Gastrocnemius medialis (tissue), 4 donors: ENCODE results near the gene ASB5. TPM values are rescaled to one million over a fixed set of nuclear protein-coding genes. Genes with fewer than 3 reads are reported as not detected.

Experiments used
- ATAC-seq, 2 donors: fragments of 150-250 bp; one replicate each; pipeline ENCODE4 v1.9.1; 2016
- DNase-seq, 2 donors: peaks; one replicate each; pipeline ENCODE4 v3.0.0-alpha.2; 2019
- H3K27ac ChIP-seq, 4 donors: fragments of 200-600 bp; sonication (generic); 1 replicate in 1 of 4; 2 replicates in 3 of 4; pipeline ENCODE4 v1.5.1; 2016 to 2018; ENCODE audit warnings: mild to moderate bottlenecking in 2 of 4, moderate library complexity in 1 of 4
- H3K27me3 ChIP-seq, 3 donors: fragments of 200-600 bp; sonication (generic) in 2 of 3; 1 replicate in 1 of 3; 2 replicates in 2 of 3; pipeline versions ENCODE4 v1.5.1 to v1.6.0; 2016 to 2019; ENCODE audit warnings: mild to moderate bottlenecking in 1 of 3, moderate library complexity in 1 of 3
- H3K36me3 ChIP-seq, 2 donors: fragments of 200-600 bp; sonication (generic) in 1 of 2; one replicate each; pipeline ENCODE4 v1.5.1; 2017 to 2018
- H3K4me1 ChIP-seq, 2 donors: fragments of 200-600 bp; sonication (generic) in 1 of 2; one replicate each; pipeline ENCODE4 v1.5.1; 2016 to 2017; ENCODE audit warnings: mild to moderate bottlenecking in 2 of 2
- H3K4me3 ChIP-seq, 4 donors: fragments of 200-600 bp; sonication (generic) in 3 of 4; 1 replicate in 1 of 4; 2 replicates in 3 of 4; pipeline ENCODE4 v1.5.1; 2016 to 2019; ENCODE audit warnings: mild to moderate bottlenecking in 2 of 4
- H3K9me3 ChIP-seq, 3 donors: fragments of 200-600 bp; sonication (generic) in 2 of 3; 1 replicate in 1 of 3; 2 replicates in 2 of 3; pipeline ENCODE4 v1.5.1; 2016 to 2019
- CTCF ChIP-seq, 5 experiments: fragments of 450-650 bp in 3 of 5; fragments of 200-600 bp in 2 of 5; sonication (generic) in 2 of 5; IDR thresholded peaks in 4 of 5; conservative IDR thresholded peaks in 1 of 5; 1 replicate in 4 of 5; 2 replicates in 1 of 5; pipeline ENCODE4 v1.5.1; 2016 to 2019; ENCODE audit warnings: antibody characterized with exemption in 5 of 5, mild to moderate bottlenecking in 3 of 5, moderate library complexity in 3 of 5
- POLR2A ChIP-seq, 2 donors: fragments of 450-650 bp; IDR thresholded peaks; one replicate each; pipeline ENCODE4 v1.6.1; 2017; ENCODE audit warnings: antibody characterized with exemption in 2 of 2, mild to moderate bottlenecking in 2 of 2, moderate library complexity in 2 of 2
- in situ Hi-C, 4 donors: fragments of 200-750 bp; cut with MboI; loops; one replicate each; pipeline versions ENCODE4 v1.15.0 to v1.8.0; 2017; ENCODE audit warnings: low sequenced_read_pairs in 4 of 4
- intact Hi-C: fragments of 100-400 bp; cut with DNase I; formaldehyde crosslinking; loops from one replicate; pipeline ENCODE4 v1.15.1; 2023; ENCODE audit warnings: low total_unique reads
- total RNA-seq, 4 donors: library from RNA; depleted of rRNA; stranded (reverse); fragments of >200 nt; gene quantifications; one replicate each; pipeline versions ENCODE4 v1.1.0 to v1.2.3, GENCODE V29; 2016

ASB5 gene
- total RNA-seq, 4 donors from 2014 or later, result 48.7 to 284 (median 179) TPM

- intact Hi-C loops, result no loop called here
- in situ Hi-C loops, result no loop called here
- Histone ChIP-seq H3K36me3 (peaks cover 0 to 11% of the 10 kb centered on the region in 2 donors), H3K27ac (peak overlapping the region; percentile 88 to 98 (median 94)), H3K9me3 (no peaks in the 10 kb centered on the region), H3K4me3 (peak overlapping the region; percentile 53 to 62 (median 56)), H3K4me1 (peaks cover 47 to 49% of the 10 kb centered on the region in 2 donors), H3K27me3 (no peaks in the 10 kb centered on the region)
- TF ChIP-seq CTCF (IDR thresholded peaks at IDR 0.05 in 4 of 5, conservative IDR thresholded peaks at IDR 0.05 in 1 of 5) (no peak), POLR2A (IDR thresholded peaks at IDR 0.05) (no peak)
- DNase-seq (no peak), ATAC-seq (no peak)
These were observed 3.0 kb downstream of the ASB5 start for GRCh38 chr4:176266026-176266425.

GRCh38 chr4:176262243-176262642 is 6.8 kb downstream of the ASB5 start:
- Histone ChIP-seq H3K9me3 (no peaks in the 10 kb centered on the region), H3K27me3 (no peaks in the 10 kb centered on the region), H3K36me3 (peaks cover 0 to 11% of the 10 kb centered on the region in 2 donors), H3K4me3 (peak overlapping the region in 1 of 4 donors; percentile 7), H3K4me1 (peaks cover 68 to 73% of the 10 kb centered on the region in 2 donors), H3K27ac (peak overlapping the region; percentile 88 to 98 (median 94))
- intact Hi-C loops, result no loop called here
- in situ Hi-C loops, result no loop called here
- ATAC-seq, result no peak
- TF ChIP-seq CTCF (IDR thresholded peaks at IDR 0.05 in 4 of 5, conservative IDR thresholded peaks at IDR 0.05 in 1 of 5) (no peak), POLR2A (IDR thresholded peaks at IDR 0.05) (no peak)
- no peak for DNase-seq

- ATAC-seq (no peak), DNase-seq (no peak)
- in situ Hi-C loops (no loop called here), intact Hi-C loops (no loop called here)
- H3K9me3 ChIP-seq, result no peaks in the 10 kb centered on the region
- H3K27ac ChIP-seq, result peak overlapping the region; percentile 88 to 98 (median 94)
- H3K27me3 ChIP-seq, result no peaks in the 10 kb centered on the region
- H3K4me1 ChIP-seq, result peaks cover 75 to 80% of the 10 kb centered on the region in 2 donors
- H3K4me3 ChIP-seq, result no peak overlapping the region
- TF ChIP-seq CTCF (IDR thresholded peaks at IDR 0.05 in 4 of 5, conservative IDR thresholded peaks at IDR 0.05 in 1 of 5) (no peak), POLR2A (IDR thresholded peaks at IDR 0.05) (no peak)
- peaks cover 0 to 11% of the 10 kb centered on the region in 2 donors for H3K36me3 ChIP-seq
These were observed 7.5 kb downstream of the ASB5 start for GRCh38 chr4:176261481-176261880.

- TF ChIP-seq CTCF (IDR thresholded peaks at IDR 0.05 in 4 of 5, conservative IDR thresholded peaks at IDR 0.05 in 1 of 5) (no peak), POLR2A (IDR thresholded peaks at IDR 0.05) (no peak)
- H3K4me3 ChIP-seq, result no peak overlapping the region
- no peaks in the 10 kb centered on the region for H3K9me3 ChIP-seq
- DNase-seq (no peak), ATAC-seq (no peak)
- in situ Hi-C loops, result no loop called here
- peaks cover 0 to 11% of the 10 kb centered on the region in 2 donors for H3K36me3 ChIP-seq
- H3K27ac ChIP-seq, result peak overlapping the region; percentile 88 to 98 (median 94)
- intact Hi-C loops, result no loop called here
- H3K27me3 ChIP-seq, result no peaks in the 10 kb centered on the region
- H3K4me1 ChIP-seq, result peaks cover 75 to 85% of the 10 kb centered on the region in 2 donors
These were observed 8.0 kb downstream of the ASB5 start for GRCh38 chr4:176261018-176261417.
